Esophagus (tissue), 2 donors: ENCODE results near the gene L1CAM. TPM values are rescaled to one million over a fixed set of nuclear protein-coding genes. Genes with fewer than 3 reads are reported as not detected.

Experiments
- H3K27ac ChIP-seq, 2 donors: one replicate each; pipeline ENCODE4 v1.5.1; 2013; ENCODE audit warnings: low read depth in 2 of 2, mild to moderate bottlenecking in 2 of 2, inconsistent platforms in 1 of 2, low read length in 1 of 2, moderate library complexity in 1 of 2
- H3K27me3 ChIP-seq, 2 donors: one replicate each; pipeline ENCODE4 v1.6.1; 2013; ENCODE audit warnings: low read length in 2 of 2, control low read depth in 1 of 2, mild to moderate bottlenecking in 1 of 2; ENCODE audit not compliant: insufficient read depth in 2 of 2, control insufficient read depth in 1 of 2
- H3K36me3 ChIP-seq, 2 donors: one replicate each; pipeline ENCODE4 v1.6.1; 2013; ENCODE audit warnings: low read length in 1 of 2; ENCODE audit not compliant: control insufficient read depth in 2 of 2, insufficient read depth in 2 of 2
- H3K4me1 ChIP-seq, 2 donors: one replicate each; pipeline ENCODE4 v1.6.1; 2013; ENCODE audit warnings: low read length in 1 of 2; ENCODE audit not compliant: control insufficient read depth in 2 of 2, insufficient read depth in 2 of 2
- H3K4me3 ChIP-seq, 2 donors: one replicate each; pipeline ENCODE4 v1.5.1; 2013; ENCODE audit warnings: low read length in 2 of 2, mild to moderate bottlenecking in 2 of 2, low read depth in 1 of 2, moderate library complexity in 1 of 2
- H3K9me3 ChIP-seq, 2 donors: one replicate each; pipeline ENCODE4 v1.6.1; 2013; ENCODE audit warnings: mild to moderate bottlenecking in 2 of 2, low read depth in 1 of 2, low read length in 1 of 2, moderate library complexity in 1 of 2; ENCODE audit not compliant: control insufficient read depth in 2 of 2, insufficient read depth in 1 of 2
- WGBS, 2 donors: extraction: QIAGEN DNeasy Blood & Tissue Kit; methylation state at CpG; one replicate each; pipeline ENCODE4 v1.1.7; 2013; 5-methylcytosine and 5-hydroxymethylcytosine counted together
- polyA plus RNA-seq, 2 donors: library from polyadenylated mRNA; stranded (reverse); fragments of 200-250 nt; gene quantifications; one replicate each; pipeline ENCODE4 v1.2.3, GENCODE V29; 2013
- donor health status: healthy with polysubstance abuse.
- donor health status: Bipolar disorder and iron deficiency.

Gene L1CAM
- polyA plus RNA-seq, 2 donors: 0.88 to 1.4 TPM

- 60 to 69% methylated on average over 21 of the region's 21 CpGs for WGBS, 2 donors
- Histone ChIP-seq H3K27me3 (peaks cover 0 to 5% of the 10 kb centered on the region in 2 donors), H3K4me3 (no peak overlapping the region), H3K27ac (no peak overlapping the region), H3K36me3 (no peaks in the 10 kb centered on the region), H3K4me1 (no peaks in the 10 kb centered on the region), H3K9me3 (no peaks in the 10 kb centered on the region)
Measured at GRCh38 chrX:153861733-153862310, 24.2 kb downstream of the L1CAM start.

GRCh38 chrX:153861151-153861550, 24.8 kb downstream of the L1CAM start:
- no peak overlapping the region for H3K27ac ChIP-seq
- H3K4me3 ChIP-seq: no peak overlapping the region
- H3K27me3 ChIP-seq: peaks cover 0 to 5% of the 10 kb centered on the region in 2 donors
- no peaks in the 10 kb centered on the region for H3K36me3 ChIP-seq
- no peaks in the 10 kb centered on the region for H3K9me3 ChIP-seq
- no peaks in the 10 kb centered on the region for H3K4me1 ChIP-seq
- 54 to 67% methylated on average over 10 of the region's 10 CpGs for WGBS, 2 donors

DNA sequence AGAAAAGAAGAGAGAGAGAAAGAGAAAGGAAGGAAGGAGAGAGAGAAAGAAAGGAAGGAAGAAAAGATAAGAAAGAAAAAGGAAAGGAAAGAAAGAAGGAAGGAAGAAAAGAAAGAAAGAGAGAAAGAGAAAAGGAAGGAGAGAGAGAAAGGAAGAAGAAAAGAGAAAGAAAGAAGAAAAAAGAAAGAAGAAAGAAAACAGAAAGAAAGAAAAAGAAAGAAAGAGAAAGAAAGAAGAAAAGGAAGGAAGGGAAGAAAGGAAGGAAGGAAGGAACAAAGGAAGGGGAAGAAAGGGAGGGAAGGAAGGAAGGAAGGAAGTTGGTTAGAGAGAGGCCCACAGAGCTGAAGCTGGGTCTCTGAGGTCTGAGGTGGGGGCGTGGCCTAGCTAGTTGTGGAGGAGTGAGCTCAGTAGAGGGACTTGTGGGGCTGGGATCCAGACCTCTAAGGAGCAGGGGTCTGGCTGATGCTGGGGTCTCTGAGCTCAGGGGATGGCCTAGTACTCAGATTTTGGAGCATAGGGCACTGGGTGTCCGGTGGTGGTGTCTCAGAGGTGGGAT, 28.5 kb downstream of the L1CAM start:
- Histone ChIP-seq H3K4me3 (no peak overlapping the region), H3K36me3 (no peaks in the 10 kb centered on the region), H3K27ac (no peak overlapping the region), H3K27me3 (peaks cover 0 to 5% of the 10 kb centered on the region in 2 donors), H3K4me1 (no peaks in the 10 kb centered on the region), H3K9me3 (peaks cover 0 to 5% of the 10 kb centered on the region in 2 donors)
- 67 to 82% methylated on average over 2 of the region's 2 CpGs for WGBS, 2 donors

DNA sequence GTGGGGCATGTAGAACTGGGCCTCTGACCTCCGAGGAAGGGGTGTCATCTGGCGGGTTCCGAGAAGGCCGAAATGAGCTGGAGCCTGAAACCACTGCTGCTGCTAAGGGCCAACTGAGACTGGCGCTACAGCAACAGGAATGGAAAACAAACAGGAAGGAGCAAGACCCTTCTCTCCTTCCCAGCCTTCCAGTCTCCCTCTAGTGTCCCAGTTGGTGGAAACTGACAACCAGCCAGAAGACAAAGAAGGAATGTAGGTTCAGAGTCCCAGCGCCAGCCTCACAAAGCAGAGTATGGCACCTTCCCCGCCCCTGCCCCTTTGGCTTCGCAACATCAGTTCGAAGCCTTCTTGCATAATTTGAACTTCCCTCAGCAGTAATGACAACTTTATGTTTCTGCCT, 31.3 kb downstream of the L1CAM start:
- peaks cover 0 to under 1% of the 10 kb centered on the region in 2 donors for H3K27me3 ChIP-seq

DNA sequence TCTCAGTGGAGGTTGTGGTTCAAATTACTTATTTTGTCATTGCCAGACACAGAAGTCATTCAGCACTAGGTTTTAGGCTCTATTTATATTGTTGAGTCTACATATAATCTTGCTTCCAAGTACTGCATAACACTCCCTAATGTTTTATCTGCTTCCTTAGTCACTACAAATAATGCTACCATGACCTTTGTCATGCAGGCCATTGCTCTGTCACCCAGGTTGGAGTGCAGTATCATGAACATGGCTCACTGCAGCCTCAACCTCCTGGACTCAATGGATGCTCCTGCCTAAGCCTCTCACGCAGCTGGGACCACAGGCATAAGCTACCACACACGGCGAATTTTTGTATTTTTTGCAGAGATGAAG, 32.1 kb downstream of the L1CAM start:
- H3K9me3 ChIP-seq: peaks cover 0 to 5% of the 10 kb centered on the region in 2 donors
- H3K4me3 ChIP-seq: no peak overlapping the region
- WGBS, 2 donors: 82 to 90% methylated on average over 3 of the region's 3 CpGs
- no peak overlapping the region for H3K27ac ChIP-seq
- H3K36me3 ChIP-seq: no peaks in the 10 kb centered on the region
- H3K4me1 ChIP-seq: no peaks in the 10 kb centered on the region
- no peaks in the 10 kb centered on the region for H3K27me3 ChIP-seq

More for the DNA sequence above, 31.3 kb downstream of the L1CAM start:
- no peaks in the 10 kb centered on the region for H3K36me3 ChIP-seq
- 80 to 83% methylated on average over 9 of the region's 9 CpGs for WGBS, 2 donors
- H3K4me3 ChIP-seq: no peak overlapping the region
- H3K4me1 ChIP-seq: no peaks in the 10 kb centered on the region
- no peak overlapping the region for H3K27ac ChIP-seq
- H3K9me3 ChIP-seq: peaks cover 0 to 5% of the 10 kb centered on the region in 2 donors

- Histone ChIP-seq H3K4me1 (no peaks in the 10 kb centered on the region), H3K4me3 (no peak overlapping the region), H3K27ac (no peak overlapping the region), H3K36me3 (no peaks in the 10 kb centered on the region), H3K27me3 (no peaks in the 10 kb centered on the region), H3K9me3 (peaks cover 0 to 5% of the 10 kb centered on the region in 2 donors)
- WGBS, 2 donors: 60 to 62% methylated on average over 3 of the region's 3 CpGs
Measured at GRCh38 chrX:153853180-153853901, 32.6 kb downstream of the L1CAM start.

- peaks cover 0 to 5% of the 10 kb centered on the region in 2 donors for H3K9me3 ChIP-seq
- H3K36me3 ChIP-seq: no peaks in the 10 kb centered on the region
- WGBS, 2 donors: 47 to 51% methylated on average over 3 of the region's 3 CpGs
- H3K4me3 ChIP-seq: no peak overlapping the region
- H3K27ac ChIP-seq: no peak overlapping the region
- no peaks in the 10 kb centered on the region for H3K4me1 ChIP-seq
- H3K27me3 ChIP-seq: no peaks in the 10 kb centered on the region
Measured at GRCh38 chrX:153851981-153852380, 34.0 kb downstream of the L1CAM start.

DNA sequence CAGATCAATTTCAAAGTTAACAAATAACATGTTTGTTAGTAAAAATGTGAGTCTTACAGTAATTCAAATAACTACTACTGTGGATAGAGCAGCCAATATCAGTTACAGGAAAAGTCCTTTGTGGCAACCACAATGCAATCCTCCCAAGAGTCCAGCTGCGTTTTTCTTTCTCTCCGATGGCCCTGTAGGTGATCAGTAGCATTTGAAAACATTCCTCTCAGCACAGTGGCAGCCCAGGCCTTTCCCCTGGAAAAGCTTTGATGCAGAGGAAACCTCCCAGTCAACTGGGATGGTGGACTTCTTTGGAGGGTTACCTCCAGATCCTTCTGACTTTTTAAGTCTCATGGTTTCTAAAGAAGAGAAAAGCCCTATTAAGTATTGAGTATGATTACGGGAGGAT, 37.6 kb downstream of the L1CAM start:
- Histone ChIP-seq H3K27ac (no peak overlapping the region), H3K4me3 (no peak overlapping the region), H3K9me3 (peaks cover 0 to 3% of the 10 kb centered on the region in 2 donors), H3K4me1 (no peaks in the 10 kb centered on the region), H3K27me3 (no peaks in the 10 kb centered on the region), H3K36me3 (no peaks in the 10 kb centered on the region)
- 62 to 73% methylated on average over 3 of the region's 3 CpGs for WGBS, 2 donors

- Histone ChIP-seq H3K36me3 (no peaks in the 10 kb centered on the region), H3K4me1 (no peaks in the 10 kb centered on the region), H3K27ac (no peak overlapping the region), H3K4me3 (no peak overlapping the region), H3K9me3 (no peaks in the 10 kb centered on the region), H3K27me3 (no peaks in the 10 kb centered on the region)
- 14 to 23% methylated on average over 3 of the region's 3 CpGs for WGBS, 2 donors
Measured at GRCh38 chrX:153845842-153846241, 40.1 kb downstream of the L1CAM start.
